Measurements from ENCODE around the gene ARHGAP26.
"Not testable (repeated sequence)": the region's sequence is repeated elsewhere in the genome, so short reads cannot be mapped to it uniquely, and the experiment has no call there.

Gene ARHGAP26

DNA sequence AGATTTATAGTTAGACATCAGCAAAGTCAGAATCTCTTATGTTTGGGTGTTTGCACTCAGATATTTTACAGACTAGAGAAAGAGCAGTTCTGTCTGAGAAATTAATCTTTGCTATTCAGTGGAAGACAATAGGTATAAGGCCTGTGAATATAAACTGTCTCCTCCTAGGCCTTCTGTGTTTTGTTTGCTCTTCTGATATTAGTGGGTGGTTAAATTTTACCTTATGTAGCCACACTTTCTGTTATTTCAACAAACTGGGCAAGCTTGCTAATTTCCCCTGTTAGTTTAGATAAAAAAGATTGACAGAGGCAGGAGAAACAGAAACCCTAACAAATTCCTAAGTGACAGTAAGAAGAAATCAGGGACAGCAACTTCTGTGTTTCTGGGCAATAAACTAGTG is 141.6 kb downstream of the ARHGAP26 start:
- DNase-seq, result no peak

- DNase-seq, result no peak
Measured at GRCh38 chr5:142913728-142914338, 143.7 kb downstream of the ARHGAP26 start.

DNA sequence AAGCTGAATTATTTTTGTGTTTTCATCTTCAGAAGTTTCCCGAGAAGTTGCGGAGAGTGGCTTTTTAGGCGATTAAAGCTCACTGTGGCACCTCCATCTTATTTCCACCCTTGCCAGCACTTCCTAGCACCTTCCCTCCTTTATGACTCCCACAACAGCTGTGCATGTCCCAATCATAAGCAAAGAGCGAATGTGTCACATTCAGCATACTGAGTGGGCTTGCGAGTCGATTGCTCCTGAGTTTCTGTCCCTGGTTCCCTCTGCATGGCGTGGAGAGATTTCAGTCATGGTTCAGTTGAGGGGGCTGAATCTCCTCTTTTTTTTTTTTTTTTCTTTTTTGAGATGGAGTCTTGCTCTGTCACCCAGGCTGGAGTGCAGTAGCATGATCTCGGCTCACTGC is 144.9 kb downstream of the ARHGAP26 start:
- DNase-seq, result no peak

DNA sequence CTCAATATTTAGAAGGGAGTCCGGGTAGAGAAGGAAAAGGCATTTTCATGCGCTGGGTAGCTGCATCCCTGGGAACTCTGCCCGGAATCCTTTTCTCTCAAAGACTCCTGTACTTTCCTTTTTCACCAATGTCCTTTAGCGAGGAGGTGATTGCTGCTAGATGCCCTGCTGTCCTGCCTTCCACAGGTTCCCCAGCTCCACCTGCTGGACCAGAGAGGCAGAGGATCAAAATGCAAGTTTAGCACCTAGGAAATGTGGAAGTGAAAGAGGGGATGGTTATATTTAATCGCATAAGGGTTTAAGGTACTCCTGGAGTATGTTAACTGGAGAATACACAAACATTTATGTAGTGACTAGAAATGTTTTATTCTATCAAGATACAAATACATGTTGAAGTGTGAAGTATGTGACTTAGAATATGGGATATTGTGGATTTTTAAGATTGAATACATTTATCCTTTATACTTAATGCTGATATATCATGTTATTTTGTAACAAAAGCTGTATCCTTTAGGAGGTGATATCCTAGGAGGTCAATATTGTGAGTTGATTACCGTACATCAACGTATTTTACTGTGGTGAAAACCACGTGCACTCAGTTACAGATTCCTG is 145.7 kb downstream of the ARHGAP26 start:
- DNase-seq, result no peak

DNA sequence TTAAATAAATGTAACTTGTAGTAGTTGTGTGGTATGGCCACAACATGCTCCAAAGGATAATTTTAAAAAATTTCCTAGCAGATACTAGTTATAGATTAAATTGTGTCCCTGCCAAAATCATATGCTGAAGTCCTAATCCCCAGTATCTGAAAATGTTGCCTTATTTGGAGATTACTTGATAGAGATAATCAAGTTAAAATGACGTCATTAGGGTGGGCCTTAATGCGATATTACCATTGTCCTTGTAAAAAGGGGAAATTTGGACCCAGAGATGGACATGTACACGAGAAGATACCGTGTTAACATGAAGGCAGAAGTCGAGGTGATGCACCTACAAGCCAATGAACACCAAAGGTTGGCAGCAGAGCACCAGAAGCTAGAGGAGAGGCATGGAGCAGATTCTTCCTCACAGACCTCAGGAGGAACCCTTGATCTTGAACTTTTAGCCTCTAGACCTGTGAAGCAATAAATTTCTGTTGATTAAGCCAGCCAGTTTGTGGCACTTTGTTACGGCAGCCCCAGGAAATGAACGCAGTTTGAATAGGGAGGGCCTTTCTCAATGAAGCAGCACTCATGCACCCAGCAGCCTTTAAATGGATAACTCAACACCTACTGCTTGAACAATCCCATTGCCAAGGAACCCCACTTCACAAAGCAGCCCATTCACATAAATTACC is 148.9 kb downstream of the ARHGAP26 start:
- no peak for DNase-seq

DNA sequence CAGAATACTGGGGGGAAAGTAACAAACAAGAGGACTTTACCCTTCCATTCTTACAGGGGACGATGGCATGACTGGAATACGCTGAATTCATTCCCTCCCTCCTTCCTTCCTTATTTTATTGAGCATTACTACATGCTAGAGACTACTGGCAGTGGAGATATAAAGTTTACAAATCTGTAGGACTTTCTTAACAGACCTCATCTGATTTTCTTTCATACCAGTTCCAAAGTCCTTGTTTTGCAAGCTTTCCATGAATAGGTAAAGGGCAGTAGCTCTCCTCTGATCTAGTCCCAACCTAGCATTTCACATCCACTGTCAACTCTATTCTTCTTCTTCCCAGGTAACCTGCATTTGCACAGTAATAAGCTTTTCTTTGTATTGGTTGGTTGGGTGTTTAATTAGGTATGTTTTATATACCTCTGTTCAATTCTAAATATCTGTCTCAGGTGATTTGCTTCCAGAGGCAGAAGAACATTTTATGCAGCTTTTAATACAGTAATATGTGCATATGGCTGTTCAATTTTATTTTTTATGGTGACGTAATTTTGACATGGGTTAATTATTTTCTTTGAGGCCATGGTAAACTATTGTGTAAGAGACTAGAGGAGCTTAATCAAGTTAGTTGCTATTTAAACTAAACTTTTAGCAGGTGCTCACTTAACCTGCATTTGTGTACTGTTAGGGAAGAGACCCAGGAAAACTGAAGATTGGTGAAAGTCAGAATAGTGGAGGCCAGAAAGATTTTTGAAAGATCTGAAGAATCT is 150.9 kb downstream of the ARHGAP26 start:
- DNase-seq, result no peak

DNA sequence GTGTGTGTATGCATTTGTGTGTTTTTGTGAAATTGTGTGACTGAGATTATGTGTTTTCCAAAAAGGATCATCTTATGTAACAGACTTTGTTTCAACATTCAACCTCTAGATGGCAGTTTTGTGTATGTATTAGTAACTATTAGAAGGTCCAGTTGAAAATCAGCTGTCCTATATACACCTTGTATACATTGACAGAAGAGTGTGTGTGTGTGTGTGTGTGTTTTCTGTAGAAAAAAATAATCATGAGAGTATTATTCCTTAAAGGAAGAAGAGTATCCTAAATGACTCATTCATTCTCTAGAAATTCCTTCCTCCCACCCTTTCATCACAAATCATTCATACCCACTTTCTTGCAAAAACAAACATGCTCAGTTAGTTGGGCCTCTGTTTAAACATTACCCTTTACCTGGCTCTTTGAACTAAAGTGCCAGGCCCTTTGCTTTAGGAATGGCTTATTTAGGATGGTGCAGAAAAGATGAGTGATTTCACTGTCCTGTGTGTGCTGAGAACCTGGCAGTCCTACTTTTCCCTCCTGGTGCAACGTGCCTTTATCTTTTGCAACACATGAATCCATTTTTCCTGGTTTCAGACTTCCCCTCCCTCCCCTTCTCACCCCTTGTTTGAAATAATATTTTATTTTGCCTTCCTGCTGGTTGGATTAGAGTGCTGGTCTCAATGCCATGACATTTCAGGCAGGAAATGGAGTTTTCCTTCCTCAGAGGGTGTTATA is 152.2 kb downstream of the ARHGAP26 start:
- peak; percentile 68 for DNase-seq

DNA sequence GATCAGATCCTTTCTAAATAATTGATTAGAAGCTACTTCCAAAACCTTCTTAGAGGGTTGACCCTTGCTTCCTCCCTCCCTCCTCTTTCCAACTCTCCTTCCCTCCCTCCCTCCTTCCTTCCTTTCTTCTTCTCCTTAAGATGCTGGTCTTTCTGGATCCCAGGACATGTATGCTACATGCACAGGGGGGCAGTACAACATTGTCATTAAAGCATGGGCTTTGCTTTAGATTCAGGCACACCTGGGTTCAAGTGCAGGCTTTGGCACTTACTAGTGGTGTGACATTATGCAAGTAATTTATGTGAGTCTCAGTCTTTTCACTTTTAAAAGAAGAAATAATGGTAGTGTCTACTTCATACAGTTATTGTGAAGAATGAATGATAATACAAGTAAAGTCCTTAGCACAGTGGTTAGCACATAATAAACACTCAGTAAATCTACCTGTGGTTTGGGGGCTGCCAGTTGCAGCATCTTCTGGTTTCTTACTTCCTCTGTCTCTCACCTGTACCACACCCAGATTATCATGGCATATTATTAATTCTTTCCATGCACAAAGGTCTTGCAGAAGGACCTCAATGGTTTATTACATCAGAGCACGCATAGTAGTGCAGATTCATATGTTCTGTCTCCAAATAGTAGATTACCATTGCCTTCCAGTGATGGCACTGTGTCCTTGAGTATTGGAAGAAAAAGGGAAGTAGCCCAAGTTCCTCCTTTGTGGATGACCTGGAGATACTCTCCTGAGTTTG is 154.1 kb downstream of the ARHGAP26 start:
- DNase-seq, result peak; percentile 58

DNA sequence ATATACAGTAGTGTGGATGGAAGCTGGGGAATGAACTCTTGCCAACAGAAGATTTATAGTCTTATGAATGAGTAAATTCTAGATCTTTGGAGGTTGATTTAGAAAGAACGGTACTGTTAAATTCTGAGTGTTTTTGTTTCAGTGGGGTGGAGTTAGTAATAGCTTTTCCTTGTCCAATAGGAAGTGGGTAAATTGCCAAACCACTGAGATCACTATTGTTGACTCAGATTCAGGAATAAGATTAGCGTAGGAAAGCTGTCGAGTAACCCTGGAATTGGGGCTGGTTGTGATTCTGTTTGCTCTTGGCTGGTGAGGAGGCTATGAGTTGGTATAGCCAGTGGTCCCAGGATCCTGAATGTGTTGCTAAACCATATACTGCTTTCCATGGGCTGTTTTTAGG is 155.6 kb downstream of the ARHGAP26 start:
- peak; percentile 83 for DNase-seq

GRCh38 chr5:142926549-142926948 is 156.4 kb downstream of the ARHGAP26 start:
- no peak for DNase-seq

- DNase-seq, result not testable (repeated sequence)
Measured at GRCh38 chr5:142928999-142929398, 158.8 kb downstream of the ARHGAP26 start.

DNA sequence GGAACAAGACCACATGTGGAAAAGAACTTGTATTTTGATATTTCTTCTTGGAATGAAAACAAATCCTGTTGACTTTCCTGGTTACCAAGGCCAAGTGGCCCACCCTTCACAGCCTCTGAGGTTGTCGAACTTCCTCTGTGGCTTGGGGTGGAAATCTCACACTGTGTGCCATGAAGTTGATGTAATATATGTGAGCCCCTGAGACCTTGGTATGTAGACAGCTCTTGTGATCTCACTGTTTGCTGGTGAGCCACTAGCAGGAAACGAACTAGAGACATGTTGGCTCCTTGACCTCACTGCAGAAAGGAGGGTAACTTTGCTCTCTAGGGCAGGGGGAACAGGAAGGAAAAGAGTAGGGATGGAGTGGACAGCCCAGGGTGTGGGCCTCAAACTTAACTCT is 159.4 kb downstream of the ARHGAP26 start:
- DNase-seq, result peak; percentile 24

GRCh38 chr5:142930395-142931110 is 160.4 kb downstream of the ARHGAP26 start:
- DNase-seq, result no peak

DNA sequence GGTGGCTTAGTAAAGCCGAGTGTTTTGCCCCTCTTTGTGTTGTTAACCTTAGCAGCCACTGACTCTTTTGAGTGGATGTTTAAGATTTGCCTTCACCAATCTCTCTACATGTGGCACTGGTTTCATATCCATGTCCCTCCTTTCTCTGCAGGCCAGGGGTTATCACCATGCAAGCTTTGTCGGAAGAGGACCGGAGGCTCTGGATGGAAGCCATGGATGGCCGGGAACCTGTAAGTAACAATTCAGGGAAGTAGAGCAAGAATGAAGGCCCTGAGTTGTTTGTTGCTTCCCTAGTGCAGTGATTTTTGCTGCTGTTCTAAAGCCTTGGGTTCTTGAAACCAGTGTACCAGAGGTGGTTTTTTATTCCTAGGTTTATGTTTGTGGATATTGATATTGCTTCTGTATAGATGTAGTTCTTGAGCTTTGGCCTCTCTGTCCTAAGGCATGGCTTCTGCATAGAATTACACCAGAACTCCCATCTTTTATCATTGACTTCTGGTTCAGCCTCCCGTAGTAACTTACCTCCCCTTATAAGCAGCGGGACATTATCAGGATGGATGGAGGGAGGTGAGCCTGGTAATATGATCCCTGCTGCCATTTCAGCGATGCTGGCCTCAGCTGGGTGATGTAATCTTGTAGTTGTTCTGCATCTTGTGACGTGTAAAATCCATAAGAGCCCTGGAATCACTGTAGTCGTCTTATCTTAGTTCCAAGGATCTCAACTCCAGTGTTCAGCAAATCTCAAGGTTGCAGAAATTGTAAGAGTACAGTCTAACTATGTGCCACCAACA is 161.9 kb downstream of the ARHGAP26 start:
- DNase-seq, result no peak

DNA sequence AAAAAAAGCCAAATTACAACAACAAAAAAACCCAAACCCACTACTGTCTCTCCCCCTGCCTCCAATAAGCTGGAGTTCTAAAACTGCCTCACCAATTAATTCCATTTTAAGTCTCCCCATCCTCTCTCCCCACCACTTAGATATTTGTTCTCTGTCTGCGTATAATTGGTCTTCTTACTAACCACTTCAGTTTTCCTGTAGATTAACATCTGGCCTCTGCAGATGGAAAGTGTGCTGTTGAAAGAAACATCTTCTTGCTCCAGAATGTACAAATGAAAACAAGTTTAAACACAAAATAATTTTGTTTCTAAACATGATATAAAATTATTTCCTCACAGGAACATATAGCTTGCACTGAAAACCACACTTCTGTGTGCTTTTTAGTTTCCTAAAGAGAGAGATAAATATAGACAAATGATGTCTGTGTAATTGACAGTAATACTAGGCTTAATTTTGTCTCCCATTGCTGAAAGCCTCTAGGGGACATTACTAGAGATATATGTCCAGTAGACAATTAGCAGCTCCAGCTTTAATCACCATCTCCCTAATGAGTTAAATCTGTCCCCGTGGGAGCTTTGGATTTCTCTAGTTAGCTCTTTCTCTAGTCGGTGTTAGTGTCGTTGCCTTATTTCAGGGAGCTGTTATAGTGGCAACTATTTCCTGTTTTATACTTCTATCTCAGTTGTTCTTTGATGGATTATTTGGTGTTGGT is 164.0 kb downstream of the ARHGAP26 start:
- no peak for DNase-seq

GRCh38 chr5:142935014-142935413 is 164.8 kb downstream of the ARHGAP26 start:
- DNase-seq, result peak; percentile 78

DNA sequence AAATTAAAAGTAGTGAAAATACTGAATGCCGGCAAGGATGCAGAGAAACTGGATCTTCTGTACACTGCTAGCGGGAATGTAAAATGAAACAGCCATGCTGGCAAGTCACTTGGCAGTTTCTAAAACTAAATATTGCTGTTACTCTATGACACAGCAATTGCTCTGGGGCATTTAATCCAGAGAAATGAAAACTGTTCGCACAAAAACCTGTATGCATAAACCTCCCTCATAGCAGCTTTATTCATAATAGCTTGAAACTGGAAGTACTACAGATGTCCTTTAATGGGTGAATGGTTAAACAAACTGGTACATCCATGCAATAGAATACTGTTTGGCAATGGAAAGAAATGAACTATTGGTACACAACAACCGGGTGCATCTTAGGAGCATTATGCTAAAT is 167.2 kb downstream of the ARHGAP26 start:
- no peak for DNase-seq

GRCh38 chr5:142938266-142938880 is 168.2 kb downstream of the ARHGAP26 start:
- no peak for DNase-seq

DNA sequence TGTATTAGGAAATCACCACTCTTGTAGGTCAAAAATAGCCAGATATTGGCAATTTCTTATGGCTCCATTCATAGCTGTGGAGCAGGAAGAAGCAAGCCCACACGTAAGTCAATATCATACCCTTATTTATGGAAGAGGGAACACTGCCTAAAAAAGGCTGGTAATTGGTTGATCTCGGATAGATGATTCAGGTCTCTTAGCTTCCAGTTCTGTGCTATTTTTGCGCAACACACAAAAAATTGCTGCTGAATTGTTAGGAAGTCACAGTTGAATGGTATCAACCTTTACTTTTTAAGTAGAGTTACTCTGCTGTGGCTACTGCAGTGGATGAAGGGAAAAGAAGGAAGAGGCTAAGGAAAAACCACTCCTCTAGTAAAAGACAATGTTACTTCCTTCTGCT is 168.8 kb downstream of the ARHGAP26 start:
- peak; percentile 82 for DNase-seq

DNA sequence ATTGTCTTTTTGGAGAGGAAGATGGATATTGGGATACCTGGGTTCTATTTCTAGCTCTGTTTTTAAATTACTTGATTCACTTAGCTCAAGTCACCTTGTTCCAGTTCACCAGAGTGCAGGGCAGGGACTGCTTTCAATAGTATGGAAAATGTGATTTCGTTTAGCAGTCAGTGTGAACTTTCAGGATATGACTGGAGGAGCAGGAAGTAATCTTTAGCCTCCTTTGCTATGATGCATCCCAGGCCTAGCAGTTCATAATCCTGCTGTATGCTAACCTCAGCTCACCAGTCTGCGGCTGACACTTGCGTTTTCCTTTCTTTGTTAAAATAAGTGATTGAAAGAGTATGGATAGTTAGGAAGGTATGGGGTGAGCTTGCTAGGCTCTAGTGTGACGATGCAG is 169.7 kb downstream of the ARHGAP26 start:
- peak; percentile 58 for DNase-seq

Data from suppressor macrophage treated with lipopolysaccharide for 4 hours (primary cell).